ENCODE data around the gene TMPO. TPM values are rescaled to one million over a fixed set of nuclear protein-coding genes. Genes with fewer than 3 reads are reported as not detected.
"Not testable (repeated sequence)": the region's sequence is repeated elsewhere in the genome, so short reads cannot be mapped to it uniquely, and the experiment has no call there.

The TMPO gene, protein sequence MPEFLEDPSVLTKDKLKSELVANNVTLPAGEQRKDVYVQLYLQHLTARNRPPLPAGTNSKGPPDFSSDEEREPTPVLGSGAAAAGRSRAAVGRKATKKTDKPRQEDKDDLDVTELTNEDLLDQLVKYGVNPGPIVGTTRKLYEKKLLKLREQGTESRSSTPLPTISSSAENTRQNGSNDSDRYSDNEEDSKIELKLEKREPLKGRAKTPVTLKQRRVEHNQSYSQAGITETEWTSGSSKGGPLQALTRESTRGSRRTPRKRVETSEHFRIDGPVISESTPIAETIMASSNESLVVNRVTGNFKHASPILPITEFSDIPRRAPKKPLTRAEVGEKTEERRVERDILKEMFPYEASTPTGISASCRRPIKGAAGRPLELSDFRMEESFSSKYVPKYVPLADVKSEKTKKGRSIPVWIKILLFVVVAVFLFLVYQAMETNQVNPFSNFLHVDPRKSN
- 10 to 100 TPM; 25.8 to 28.0 TPM for total RNA-seq
- long read RNA-seq, donor 1, full-length matches to known transcripts = 8 of 9 reads
- long read RNA-seq, donor 1, partial matches to known transcripts = 0 of 9 reads
- long read RNA-seq, donor 1, other reads (novel, unspliced or antisense) = 1 of 9 reads
- long read RNA-seq, donor 2, full-length matches to known transcripts = 4 of 8 reads
- long read RNA-seq, donor 2, partial matches to known transcripts = 3 of 8 reads
- long read RNA-seq, donor 2, other reads (novel, unspliced or antisense) = 1 of 8 reads

DNA sequence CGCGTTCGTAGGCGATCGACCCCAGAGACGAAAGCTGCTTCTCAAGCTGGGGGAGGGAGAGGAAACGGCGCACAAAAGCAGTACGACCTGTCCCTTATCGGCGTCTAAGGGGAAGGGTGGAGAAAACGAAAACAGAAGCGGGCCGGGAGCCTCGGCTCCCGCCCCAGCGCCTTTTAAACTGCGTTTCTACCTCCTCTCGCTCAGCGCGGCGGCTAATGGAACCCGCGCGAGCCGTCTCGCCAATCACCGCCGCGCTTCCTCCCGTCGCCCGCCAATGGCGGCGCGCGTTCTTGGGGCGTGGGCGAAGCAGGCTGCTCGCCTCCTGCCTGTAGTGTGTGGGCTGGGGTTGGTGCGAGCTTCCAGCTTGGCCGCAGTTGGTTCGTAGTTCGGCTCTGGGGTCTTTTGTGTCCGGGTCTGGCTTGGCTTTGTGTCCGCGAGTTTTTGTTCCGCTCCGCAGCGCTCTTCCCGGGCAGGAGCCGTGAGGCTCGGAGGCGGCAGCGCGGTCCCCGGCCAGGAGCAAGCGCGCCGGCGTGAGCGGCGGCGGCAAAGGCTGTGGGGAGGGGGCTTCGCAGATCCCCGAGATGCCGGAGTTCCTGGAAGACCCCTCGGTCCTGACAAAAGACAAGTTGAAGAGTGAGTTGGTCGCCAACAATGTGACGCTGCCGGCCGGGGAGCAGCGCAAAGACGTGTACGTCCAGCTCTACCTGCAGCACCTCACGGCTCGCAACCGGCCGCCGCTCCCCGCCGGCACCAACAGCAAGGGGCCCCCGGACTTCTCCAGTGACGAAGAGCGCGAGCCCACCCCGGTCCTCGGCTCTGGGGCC is at the start of gene TMPO:
Gene TMPO, plus strand, starts transcription at position 304 of the 824 bp plus-strand sequence. Its CDS starts 278 bp downstream, at position 582.
- peak; percentile 97 for DNase-seq (ENCODE audit: low spot score)
- intact Hi-C loops (cut with DNase I) = loop anchor here (1.0 to 10.0 kb wide), 2 partner anchors 91 kb away; no protein-coding TSS in a partner anchor

DNA sequence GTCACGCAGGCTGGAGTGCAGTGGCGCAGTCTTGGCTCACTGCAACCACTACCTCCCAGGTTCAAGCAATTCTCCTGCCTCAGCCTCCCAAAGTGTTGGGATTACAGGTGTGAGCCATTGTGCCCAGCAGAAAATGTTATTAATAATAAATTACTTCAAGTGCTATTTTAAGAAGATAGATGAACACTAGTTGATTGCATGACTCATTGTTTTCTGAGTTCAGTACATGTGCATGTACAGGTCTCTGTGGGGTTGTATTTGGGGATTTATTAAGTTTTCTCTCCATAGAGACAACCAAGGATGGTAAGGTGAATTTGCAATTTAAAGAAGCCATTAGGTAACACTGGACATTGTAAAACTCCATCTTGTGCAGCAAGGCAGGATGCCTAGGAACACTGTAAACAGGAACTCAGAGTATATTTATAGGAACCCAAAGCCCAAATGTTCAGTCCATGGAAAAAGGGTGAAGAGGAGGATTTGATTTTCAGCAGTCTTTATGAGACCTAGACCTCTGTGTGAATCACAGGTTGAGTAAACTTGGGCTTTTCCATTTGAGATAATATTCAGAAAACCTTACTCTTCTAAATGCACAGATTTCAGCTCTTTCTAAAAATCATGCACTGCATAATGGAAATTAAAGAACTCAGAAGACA is 49.3 kb upstream of the TMPO start:
- intact Hi-C loops (cut with DNase I) = no loop called here
- DNase-seq (ENCODE audit: low spot score) = no peak

DNA sequence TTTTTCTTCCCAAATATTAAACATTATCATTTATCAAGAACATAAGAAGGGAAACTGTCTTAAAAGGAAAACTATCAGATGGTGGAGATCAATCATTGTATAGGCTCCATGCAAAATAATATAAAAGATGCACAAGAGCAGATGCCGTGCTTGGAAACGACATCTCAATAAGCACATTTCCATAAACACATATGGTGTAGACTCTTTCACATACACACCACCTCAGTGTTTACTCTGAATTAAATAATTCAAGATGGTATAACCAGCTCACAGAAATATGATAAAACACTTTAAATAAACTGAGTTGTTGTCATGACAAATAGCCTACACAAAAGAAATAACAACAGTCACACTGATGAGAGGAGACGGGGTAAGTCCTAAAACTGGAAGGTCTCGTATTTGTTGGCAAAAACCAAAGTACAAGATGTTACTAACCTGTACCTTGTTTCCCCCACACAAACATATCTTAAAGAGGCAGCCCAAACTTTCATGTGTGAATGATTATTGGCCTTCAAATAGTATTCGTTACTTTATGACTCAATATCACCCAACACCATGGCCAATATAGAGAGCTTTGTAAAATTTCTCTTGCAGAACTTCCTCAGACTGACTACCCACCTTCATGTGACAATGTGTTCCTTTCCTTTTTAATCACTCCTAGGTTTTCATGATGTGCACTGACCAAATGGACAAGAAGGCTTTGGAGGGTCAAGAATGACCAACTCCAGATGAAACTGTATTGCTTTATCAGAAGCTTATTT is 48.6 kb upstream of the TMPO start:
- intact Hi-C loops (cut with DNase I) = no loop called here
- no peak for DNase-seq (ENCODE audit: low spot score)

DNA sequence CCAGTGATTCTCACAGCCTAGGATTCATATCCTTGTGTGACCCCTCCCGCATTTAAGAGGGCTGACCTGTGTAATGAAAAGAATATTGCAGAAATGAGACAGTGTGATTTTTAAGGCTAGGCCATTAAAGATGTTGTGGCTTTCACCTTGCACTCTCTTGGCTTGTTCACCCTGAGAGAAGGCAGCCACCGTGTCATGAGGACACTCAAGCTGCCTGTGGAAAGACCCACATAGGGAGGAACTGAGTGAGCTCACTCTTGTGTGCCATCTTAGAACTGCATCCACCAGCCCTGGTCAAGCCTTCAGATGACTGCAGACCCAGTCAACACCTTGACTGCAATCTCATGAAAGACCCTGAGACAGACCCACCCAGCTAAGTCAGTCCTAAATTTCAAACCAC is 46.3 kb upstream of the TMPO start:
- DNase-seq (ENCODE audit: low spot score) = no peak
- intact Hi-C loops (cut with DNase I) = no loop called here

DNA sequence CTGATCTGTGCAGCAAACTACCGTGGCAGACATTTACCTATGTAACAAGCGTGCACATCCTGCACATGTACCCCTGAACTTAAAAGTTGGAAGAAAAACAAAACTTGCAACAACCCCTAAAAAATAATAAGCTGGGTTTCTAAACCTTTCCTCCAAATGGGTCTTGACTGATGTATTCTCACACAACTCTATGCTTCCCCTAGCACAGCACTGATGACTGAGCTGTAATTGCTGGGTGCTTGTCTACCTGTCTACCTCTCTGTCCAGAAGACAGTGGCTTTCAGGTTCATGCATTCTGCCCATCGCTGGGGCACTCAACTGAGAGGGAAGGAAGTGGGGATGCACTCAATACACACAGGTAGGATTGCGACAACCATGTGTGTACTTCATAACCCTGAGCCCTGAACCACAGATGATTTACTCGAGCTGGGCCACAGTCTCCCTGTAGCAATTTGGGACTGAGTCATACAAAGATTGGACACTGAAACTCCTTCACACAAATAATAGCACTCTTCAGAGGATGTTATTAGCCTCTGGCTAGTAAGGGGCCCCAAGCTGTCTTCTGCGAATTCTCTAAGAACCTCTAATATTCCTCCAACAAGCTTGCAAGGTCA is 44.8 kb upstream of the TMPO start:
- DNase-seq (ENCODE audit: low spot score) = no peak

DNA sequence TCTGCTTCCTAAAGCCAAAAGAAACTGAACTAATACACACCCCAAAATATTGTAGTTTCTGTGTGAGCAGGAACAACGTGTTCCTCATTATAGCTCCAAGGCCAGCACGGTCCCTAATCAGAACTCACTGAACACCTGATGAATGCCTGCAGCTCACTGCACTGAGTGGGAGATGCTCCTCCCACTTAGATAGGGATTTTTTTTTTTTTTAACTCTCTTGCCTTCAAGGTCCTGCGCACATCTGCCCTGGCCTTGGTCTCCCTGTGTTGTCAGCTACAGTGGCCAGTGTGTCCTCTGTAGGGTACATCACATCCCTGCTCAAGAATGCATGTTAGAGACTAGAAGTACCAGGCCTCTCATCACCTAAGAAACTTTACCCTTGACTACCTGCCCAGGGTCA is 44.3 kb upstream of the TMPO start:
- DNase-seq (ENCODE audit: low spot score) = no peak
- intact Hi-C loops (cut with DNase I) = no loop called here

More for the DNA sequence above, 44.8 kb upstream of the TMPO start:
- intact Hi-C loops (cut with DNase I) = no loop called here

DNA sequence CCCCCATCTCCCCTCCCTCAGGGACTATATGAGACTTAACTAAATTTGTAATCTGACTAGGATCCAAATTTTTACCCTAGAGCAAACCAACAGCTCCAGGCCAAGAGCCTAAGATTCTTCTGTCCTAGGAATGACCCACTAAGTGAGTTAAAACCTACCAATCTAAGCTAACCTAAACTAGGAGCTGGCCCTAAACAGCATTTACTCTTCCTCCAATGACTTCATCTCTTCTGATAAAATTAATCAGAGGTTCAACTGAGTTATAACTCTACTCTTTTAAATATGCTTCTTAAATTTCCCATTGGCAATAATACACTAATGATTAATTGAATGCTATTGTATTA is 39.9 kb upstream of the TMPO start:
- DNase-seq (ENCODE audit: low spot score) = no peak
- intact Hi-C loops (cut with DNase I) = no loop called here

DNA sequence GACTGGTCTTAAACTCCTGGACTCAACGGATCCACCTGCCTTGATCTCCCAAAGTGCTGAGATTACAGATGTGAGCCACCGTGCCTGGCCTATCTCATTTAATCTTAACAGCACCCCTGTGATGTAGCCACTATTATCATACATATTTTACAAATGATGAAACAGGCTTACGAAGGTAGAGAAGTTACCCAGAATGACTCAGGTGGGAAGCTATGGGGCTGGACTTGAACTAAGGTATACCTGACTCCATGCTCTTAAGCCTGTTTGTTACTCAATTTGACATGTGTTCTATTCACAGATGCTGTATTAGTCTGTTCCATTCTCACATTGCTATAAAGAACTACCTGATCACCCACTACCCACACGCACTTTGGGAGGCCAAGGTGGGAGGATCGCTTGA is 36.8 kb upstream of the TMPO start:
- intact Hi-C loops (cut with DNase I) = no loop called here
- no peak for DNase-seq (ENCODE audit: low spot score)

DNA sequence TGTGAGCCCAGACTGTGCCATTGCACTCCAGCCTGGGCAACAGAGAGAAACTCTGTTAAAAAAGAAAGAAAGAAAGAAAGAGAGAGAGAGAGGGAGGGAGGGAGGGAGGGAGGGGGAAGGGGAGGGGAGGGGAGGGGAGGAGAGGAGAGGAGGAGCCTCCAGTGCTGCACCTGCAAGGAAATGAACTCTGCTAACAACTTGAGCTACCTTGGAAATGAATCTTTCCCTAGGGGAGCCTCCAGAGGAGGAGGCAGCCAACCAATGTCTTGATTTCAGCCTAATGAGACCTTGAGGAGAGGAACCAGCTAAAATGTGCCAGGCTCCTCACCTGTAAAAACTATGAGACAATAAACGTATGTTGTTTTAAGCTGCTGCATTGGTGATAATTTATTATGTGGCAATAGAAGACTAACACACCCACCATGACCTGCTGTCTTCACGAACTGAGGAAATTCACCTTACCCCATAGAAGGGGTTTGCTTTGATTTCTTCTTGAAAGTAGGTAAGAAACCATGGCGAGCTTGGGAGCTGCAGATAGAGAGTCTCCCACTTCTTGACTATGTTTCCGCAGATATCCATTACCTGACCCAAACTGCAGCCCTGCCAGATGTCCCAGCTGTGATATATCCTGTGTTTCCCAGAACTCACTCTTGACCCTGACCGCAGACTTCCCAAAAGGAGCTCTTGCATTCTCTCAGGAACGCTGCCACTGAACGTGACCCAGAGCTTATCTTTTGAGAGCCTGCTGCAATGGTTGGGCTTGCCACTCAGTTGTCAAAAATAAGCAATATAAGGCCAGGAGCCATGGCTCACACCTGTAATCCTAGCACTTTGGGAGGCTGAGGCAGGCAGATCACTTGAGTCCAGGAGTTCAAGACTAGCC is 31.5 kb upstream of the TMPO start:
- intact Hi-C loops (cut with DNase I) = no loop called here
- DNase-seq (ENCODE audit: low spot score) = no peak

DNA sequence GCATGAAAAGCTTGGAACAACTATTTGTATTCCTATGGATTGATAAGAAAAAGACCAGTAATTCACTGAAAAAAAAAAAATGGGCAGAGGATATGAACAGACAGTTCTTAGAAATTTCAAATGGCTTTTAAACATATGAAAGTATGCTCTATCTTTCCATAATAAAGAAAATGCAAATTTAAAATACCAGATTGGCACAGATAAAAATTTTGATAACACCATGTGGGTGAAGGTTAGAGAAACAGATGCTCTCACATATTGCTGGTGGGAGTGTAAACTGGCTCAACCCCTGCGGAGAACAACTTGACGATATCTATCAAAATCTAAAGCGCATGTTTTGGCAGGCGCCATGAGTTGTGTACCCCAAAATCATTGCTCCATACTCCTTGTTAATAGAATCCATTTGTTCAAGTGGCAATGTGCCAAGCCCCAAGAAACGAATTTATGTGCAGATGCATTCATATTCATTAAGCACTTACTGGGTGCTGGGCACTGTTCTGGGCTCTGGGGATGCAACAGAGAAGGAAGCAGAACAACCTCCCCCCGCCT is 29.5 kb upstream of the TMPO start:
- no peak for DNase-seq (ENCODE audit: low spot score)
- intact Hi-C loops (cut with DNase I) = no loop called here

DNA sequence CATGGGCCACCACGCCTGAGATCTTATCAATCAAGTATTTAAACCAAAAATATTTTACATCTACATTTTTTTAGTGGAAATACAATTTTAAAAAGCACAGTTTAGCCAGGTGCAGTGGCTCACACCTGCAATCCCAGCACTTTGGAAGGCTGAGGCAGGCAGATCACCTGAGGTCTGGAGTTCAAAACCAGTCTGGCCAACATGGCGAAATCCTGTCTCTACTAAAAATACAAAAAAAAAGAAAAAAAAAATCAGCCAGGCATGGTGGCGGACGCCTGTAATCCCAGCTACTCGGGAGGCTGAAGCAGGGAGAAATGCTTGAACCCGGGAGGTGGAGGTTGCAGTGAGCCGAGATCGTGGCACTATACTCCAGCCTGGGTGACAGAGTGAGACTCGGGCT is 27.0 kb upstream of the TMPO start:
- intact Hi-C loops (cut with DNase I); DNase-seq (ENCODE audit: low spot score): not testable (repeated sequence)

DNA sequence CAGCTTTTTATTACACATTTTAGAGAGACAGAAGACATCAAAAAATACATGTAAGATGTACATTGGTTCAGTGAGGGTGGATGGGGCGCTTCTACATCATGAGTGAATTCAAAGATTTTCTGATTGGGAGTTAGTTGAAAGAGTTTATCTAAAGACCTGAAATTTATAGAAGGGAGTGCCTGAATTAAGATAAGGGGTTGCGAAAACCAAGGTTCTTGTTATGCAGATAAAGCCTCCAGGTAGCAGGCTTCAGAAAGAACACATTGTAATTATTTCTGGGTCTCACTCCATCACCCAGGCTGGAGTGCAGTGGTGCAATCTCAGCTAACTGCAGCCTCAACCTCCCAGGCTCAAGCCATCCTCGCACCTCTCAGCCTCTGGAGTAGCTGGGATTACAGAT is 26.2 kb upstream of the TMPO start:
- DNase-seq (ENCODE audit: low spot score) = no peak
- intact Hi-C loops (cut with DNase I) = no loop called here

DNA sequence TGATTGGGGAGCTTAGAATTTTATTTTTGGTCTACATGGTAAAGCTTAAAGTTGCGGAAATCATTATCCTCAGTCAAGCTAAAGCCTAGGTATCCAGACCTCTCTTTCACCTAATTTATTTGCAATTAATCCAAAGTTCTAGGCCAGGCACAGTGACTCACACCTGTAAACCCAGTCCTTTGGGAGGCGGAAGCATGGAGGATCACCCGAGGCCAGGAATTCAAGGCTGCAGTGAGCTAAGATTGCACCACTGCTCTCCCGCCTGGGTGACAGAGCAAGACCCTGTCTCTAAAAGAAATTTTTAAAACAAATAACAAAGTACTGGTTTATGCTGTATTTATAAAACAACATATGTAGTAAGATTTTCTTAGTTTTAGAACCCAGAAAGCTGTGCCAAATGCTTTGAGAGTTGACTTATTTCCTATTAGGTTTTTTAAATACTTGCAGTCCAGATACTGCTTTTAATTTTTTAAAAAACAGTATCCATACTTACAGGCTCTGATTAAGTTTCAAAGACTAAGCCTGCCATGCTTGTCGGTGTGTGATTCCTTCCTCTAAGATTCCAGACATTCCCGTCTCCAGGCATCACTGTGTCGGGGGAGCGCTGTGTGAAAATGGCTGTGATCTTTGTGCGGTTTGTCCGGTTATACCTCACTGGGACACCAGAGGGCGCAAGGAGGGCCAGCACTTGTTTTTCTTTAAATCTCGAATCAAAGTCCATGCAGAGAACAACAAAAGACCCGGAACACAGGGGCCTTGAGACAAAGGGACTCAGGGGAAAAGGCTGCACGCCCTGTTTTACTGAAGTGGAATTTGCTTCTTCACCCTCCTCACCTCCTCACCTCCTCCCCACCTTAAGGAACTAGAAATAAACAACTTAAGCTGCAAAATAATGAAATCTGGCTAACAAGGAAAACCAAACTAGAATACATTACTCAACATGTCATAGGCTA is 24.6 kb upstream of the TMPO start:
- peak; percentile 94 for DNase-seq (ENCODE audit: low spot score)
- intact Hi-C loops (cut with DNase I) = no loop called here

DNA sequence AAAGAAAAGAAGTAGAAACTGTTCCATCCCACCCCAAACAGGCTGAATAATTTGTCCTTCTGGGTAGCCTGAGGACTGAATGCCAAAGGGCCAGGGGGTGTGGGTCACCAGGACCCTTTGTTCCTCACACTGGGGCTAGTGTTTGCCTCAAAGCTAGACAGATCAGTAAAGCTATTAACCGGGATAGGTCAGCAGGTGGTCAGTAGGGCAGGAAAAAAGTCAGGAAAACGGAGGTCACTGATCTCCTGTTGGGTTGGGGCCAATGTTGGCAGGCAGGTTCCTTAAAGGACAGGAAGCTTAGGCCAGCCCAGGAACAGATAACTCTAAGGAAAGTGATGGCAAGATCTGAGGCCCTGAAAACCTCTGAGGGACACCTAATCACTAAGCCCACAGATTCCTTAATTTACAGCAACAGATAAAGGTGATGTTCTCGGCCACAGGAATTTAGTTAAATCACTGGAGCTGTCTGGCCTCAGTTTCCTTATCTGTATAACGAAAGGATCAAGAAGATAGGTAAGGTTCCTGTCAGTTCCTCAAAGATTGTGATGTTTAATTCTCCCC is 22.7 kb upstream of the TMPO start:
- intact Hi-C loops (cut with DNase I) = no loop called here
- DNase-seq (ENCODE audit: low spot score) = no peak

DNA sequence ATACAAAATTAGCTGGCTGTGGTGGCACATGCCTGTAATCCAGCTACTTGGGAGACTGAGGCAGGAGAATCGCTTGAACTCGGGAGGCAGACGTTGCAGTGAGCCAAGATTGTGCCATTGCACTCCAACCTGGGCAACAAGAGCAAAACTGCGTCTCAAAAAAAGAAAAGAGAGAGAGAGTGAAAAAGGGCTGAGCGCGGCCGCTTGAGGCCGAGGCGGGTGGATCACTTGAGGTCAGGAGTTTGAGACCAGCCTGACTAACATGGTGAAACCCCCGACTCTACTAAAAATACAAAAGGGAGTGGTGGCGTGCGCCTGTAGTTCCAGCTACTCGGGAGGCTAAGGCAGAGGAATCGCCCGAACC is 14.1 kb upstream of the TMPO start:
- DNase-seq (ENCODE audit: low spot score); intact Hi-C loops (cut with DNase I): not testable (repeated sequence)

DNA sequence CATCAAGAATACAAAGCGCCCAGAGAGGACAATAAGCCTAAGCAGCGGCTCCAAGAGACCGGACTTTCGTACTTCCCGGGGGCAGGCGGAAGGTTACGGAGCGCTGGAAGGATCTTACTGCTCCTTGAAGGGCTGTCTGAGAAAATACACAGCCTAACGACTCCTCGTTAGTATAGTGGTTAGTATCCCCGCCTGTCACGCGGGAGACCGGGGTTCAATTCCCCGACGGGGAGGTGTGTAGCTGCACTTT is 12.1 kb upstream of the TMPO start:
- intact Hi-C loops (cut with DNase I) = no loop called here

More for the DNA sequence above, 12.1 kb upstream of the TMPO start:
- peak; percentile 94 for DNase-seq (ENCODE audit: low spot score)

Data from posterior vena cava (tissue), 2 donors.